CD4-positive, alpha-beta T cell treated with Interleukin-2 at 100 ng/mL for 4 hours (primary cell): ENCODE data around the gene SMC1B.
"Not testable (repeated sequence)": the region's sequence is repeated elsewhere in the genome, so short reads cannot be mapped to it uniquely, and the experiment has no call there.

Experiments used
- DNase-seq: peaks from one replicate; pipeline ENCODE4 v3.0.0-alpha.2; 2020; ENCODE audit warnings: low spot score

The SMC1B gene

GRCh38 chr22:45302751-45303150, 110.6 kb downstream of the SMC1B start:
- no peak for DNase-seq

- DNase-seq: no peak
Observed at GRCh38 chr22:45298934-45299505, 114.4 kb downstream of the SMC1B start.

DNA sequence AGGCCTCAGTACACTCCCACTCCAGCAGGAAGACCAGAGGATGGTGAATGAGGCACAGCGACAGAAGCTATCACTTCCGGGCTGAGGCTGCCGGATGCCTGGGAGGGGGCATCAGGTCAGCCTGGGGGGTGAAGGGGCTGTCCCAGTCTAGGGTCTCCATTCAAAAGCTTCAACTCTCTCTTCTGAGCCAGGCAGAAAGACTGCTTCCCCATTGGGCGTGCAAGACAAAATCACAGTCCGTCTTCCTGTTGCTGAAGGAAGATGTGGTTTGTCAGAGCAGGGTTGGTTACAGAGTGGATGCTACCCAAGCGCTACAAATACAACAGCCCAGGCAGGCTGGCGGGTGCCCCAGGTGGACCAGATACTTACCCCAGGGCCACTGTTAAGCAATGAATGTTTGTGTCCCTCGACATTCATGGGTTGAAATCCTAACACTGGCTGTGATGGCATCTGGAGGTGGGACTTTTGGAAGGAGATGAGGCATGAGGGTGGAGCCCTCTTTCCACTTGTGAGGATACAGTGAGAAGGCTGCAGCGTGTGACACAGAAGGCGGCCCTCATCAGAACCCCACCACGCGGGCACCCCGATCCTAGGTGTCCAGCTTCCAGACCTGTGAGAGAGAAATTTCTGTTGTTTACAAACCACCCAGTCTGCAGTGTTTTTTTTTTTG, 116.6 kb downstream of the SMC1B start:
- DNase-seq: peak; percentile 52

GRCh38 chr22:45295492-45295891, 117.9 kb downstream of the SMC1B start:
- no peak for DNase-seq

GRCh38 chr22:45295004-45295403, 118.4 kb downstream of the SMC1B start:
- not testable (repeated sequence) for DNase-seq
